SKM-1 (cell line): ENCODE measurements around the gene SCGB1D1.

Experiments used
- DNase-seq: peaks from one replicate; lab custom pipeline; 2025; ENCODE audit not compliant: unreplicated experiment; lab: John Stamatoyannopoulos, UW

SCGB1D1 gene

GRCh38 chr11:62221498-62221897 is 31.5 kb downstream of the SCGB1D1 start:
- no peak for DNase-seq

GRCh38 chr11:62223095-62223494 is 33.1 kb downstream of the SCGB1D1 start:
- DNase-seq: no peak

GRCh38 chr11:62233730-62234129 is 43.7 kb downstream of the SCGB1D1 start:
- DNase-seq: no peak

- no peak for DNase-seq
Observed at GRCh38 chr11:62236187-62236586, 46.2 kb downstream of the SCGB1D1 start.

- DNase-seq: no peak
Observed at GRCh38 chr11:62237499-62237898, 47.5 kb downstream of the SCGB1D1 start.

GRCh38 chr11:62238151-62238550 is 48.1 kb downstream of the SCGB1D1 start:
- DNase-seq: no peak

GRCh38 chr11:62241095-62241494 is 51.1 kb downstream of the SCGB1D1 start:
- no peak for DNase-seq

GRCh38 chr11:62242021-62242420 is 52.0 kb downstream of the SCGB1D1 start, which contains the start of gene SCGB1D2:
Gene SCGB1D2 (plus strand): TSS chr11:62242239. CDS start chr11:62242308, 69 bp downstream.
- no peak for DNase-seq
